Neural cell (in vitro differentiated cells): ENCODE measurements around the gene LOXHD1.

Source experiments
- CTCF ChIP-seq: fragments of 450-650 bp; IDR thresholded peaks from 2 replicates; pipeline ENCODE4 v1.5.1; 2014; ENCODE audit warnings: antibody characterized with exemption, mild to moderate bottlenecking, moderate library complexity; ENCODE audit not compliant: poor library complexity, severe bottlenecking
- EP300 ChIP-seq: fragments of 450-650 bp; conservative IDR thresholded peaks from 2 replicates; pipeline ENCODE4 v1.6.1; 2014; ENCODE audit warnings: antibody characterized with exemption, mild to moderate bottlenecking, moderate library complexity; ENCODE audit not compliant: poor library complexity, severe bottlenecking
- EZH2 ChIP-seq: fragments of 200-600, 300-800 bp; shearing (Covaris generic), sonication (generic); IDR thresholded peaks from 2 replicates; pipeline ENCODE4 v1.6.1; 2014; ENCODE audit warnings: antibody characterized with exemption, low read length, borderline replicate concordance, mild to moderate bottlenecking; ENCODE audit not compliant: insufficient read depth, poor library complexity, severe bottlenecking
- MXI1 ChIP-seq: fragments of 450-650 bp; conservative IDR thresholded peaks from 2 replicates; pipeline ENCODE4 v1.6.1; 2014; ENCODE audit warnings: antibody characterized with exemption, mild to moderate bottlenecking; ENCODE audit not compliant: poor library complexity, severe bottlenecking
- POLR2AphosphoS5 ChIP-seq: IDR thresholded peaks from 2 replicates; pipeline ENCODE4 v1.6.1; 2012
- RAD21 ChIP-seq: fragments of 450-650 bp; conservative IDR thresholded peaks from 2 replicates; pipeline ENCODE4 v1.6.1; 2014; ENCODE audit warnings: antibody characterized with exemption, mild to moderate bottlenecking, moderate library complexity
- TAF1 ChIP-seq: IDR thresholded peaks from 2 replicates; pipeline ENCODE4 v1.6.1; 2012; ENCODE audit warnings: low read depth

GRCh38 chr18:46700066-46700824, 43.2 kb upstream of the LOXHD1 start:
- TF ChIP-seq MXI1 (no peak), CTCF (no peak), RAD21 (no peak), TAF1 (no peak), POLR2AphosphoS5 (no peak), EZH2 (no peak), EP300 (no peak)
